ENCODE data around the gene DDIAS. TPM values are rescaled to one million over a fixed set of nuclear protein-coding genes. Genes with fewer than 3 reads are reported as not detected.
"Not testable (repeated sequence)": the region's sequence is repeated elsewhere in the genome, so short reads cannot be mapped to it uniquely, and the experiment has no call there.

The DDIAS gene
- total and polyA plus RNA-seq, 2 donors, result 0.84 to 7.8 TPM

DNA sequence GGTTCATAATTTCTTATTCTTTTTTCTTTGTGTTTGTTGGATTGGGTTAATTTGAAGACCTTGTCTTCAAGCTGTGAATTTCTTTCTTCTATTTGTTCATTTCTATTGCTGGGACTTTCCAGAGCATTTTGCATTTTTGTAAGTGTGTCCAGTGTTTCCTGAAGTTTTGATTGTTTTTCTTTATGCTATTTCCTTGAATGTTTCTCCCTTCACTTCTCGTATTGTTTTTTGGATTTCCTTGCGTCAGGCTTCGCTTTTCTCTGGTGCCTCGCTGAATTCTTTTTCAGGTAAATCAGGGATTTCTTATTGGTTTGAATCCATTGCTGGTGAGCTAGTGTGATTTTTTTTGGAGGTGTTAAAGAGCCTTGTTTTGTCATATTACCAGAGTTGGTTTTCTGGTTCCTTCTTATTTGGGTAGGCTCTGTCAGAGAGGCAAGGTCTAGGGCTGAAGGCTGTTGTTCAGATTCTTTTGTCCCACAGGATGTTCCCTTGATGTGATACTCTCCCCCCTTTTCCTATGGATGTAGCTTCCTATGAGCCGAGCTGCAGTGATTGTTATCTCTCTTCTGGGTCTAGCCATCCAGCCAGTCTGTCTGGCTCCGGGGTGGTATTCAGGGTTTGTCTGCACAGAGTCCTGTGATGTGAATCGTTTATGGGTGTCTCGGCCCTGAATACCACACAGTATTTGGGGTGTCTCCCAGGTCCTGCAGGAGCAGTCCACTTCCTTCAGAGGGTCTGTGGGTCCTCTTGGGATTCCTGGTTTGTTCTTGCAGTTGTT is 21.0 kb downstream of the DDIAS start:
- not testable (repeated sequence) for H3K4me3 ChIP-seq (ENCODE audit: low read depth, low read length); DNase-seq (ENCODE audit: extremely low spot score); H3K27ac ChIP-seq (ENCODE audit: low read depth); H3K4me1 ChIP-seq (ENCODE audit: insufficient read depth); H3K36me3 ChIP-seq (ENCODE audit: insufficient read depth)
- 58% methylated on average over 8 of the region's 8 CpGs for WGBS

DNA sequence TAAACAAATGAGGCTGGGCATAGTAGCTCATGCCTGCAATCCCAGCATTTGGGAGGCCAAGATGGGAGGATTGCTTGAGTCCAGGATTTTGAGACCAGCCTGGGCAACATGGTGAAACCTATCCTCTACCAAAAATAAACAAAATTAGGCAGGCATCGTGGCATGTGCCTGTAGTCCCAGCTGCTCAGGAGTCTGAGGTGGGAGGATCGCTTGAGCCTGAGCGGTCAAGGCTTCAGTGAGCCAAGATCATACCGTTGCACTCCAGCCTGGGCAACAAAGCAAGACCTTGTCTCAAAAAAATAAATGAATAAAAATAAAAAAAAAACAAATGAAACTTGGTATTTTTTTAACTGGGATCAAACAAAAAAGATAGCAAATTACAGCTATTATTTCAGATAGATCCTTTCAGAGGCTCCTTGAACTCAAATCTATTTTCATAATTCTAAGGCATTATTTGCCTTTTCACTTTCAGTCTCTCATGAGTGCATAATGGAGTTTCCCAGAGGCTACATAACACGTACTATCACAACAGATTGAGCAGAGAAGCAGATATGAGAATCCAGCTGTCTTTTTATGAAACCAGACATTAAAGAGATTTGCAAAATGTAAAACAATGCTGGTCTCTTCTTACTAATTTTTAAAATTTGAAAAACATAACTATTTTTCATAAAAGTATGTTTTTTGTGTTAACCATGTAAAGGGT is 23.1 kb downstream of the DDIAS start:
- 92% methylated on average over 5 of the region's 5 CpGs for WGBS
- DNase-seq (ENCODE audit: extremely low spot score), result no peak
- no peak overlapping the region for H3K4me3 ChIP-seq (ENCODE audit: low read depth, low read length)
- H3K27ac ChIP-seq (ENCODE audit: low read depth), result no peak overlapping the region
- no peaks in the 10 kb centered on the region for H3K36me3 ChIP-seq (ENCODE audit: insufficient read depth)
- H3K4me1 ChIP-seq (ENCODE audit: insufficient read depth), result no peaks in the 10 kb centered on the region

DNA sequence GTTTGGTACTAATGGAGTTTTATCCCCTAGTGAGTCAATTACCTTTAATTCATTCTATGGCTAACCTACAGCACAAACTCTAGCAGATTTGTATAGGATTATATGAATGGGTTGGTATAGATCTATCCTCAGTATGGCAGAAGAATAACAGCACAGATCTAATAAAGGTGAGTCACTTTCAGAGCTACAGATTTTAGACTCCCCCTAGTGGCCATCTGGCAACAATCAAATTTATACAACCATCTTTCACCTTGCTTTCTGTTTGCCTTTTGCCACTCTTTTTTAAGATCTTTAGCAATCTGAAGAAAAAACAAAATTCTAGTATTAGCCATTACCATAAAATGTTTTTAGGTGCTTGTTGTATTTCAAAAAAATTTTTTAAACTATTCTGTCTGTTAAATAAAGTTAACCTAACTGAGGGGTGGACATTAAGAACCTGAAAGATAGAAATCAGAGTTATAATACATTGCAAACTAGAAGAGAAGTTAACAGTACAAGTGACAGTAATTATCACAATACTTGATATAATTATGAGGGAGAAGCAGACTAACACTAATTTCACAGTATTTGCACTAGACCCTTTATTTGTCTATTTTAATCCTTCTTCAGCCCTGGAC is 25.8 kb downstream of the DDIAS start:
- no peak for DNase-seq (ENCODE audit: extremely low spot score)
- no peaks in the 10 kb centered on the region for H3K4me1 ChIP-seq (ENCODE audit: insufficient read depth)
- H3K36me3 ChIP-seq (ENCODE audit: insufficient read depth), result no peaks in the 10 kb centered on the region
- H3K4me3 ChIP-seq (ENCODE audit: low read depth, low read length), result no peak overlapping the region
- no peak overlapping the region for H3K27ac ChIP-seq (ENCODE audit: low read depth)

DNA sequence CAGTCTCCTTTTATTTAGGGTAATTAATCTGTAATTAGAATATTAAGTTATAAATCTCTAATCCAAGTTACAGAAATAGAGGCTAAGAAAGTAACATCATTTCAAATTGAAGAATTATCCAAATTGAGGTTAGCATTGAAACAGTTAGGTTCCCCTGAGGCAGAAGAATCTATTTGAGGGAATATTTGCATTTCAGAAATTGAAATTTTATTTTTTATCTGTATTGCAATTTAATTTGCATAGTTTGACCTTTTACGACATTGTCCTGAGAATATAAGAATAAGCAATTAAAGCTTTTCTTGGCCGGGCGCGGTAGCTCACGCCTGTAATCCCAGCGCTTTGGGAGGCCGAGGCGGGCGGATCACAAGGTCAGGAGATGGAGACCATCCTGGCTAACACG is 27.6 kb downstream of the DDIAS start:
- no peak overlapping the region for H3K4me3 ChIP-seq (ENCODE audit: low read depth, low read length)
- no peak overlapping the region for H3K27ac ChIP-seq (ENCODE audit: low read depth)
- 95% methylated on average over 10 of the region's 10 CpGs for WGBS
- no peaks in the 10 kb centered on the region for H3K4me1 ChIP-seq (ENCODE audit: insufficient read depth)
- H3K36me3 ChIP-seq (ENCODE audit: insufficient read depth), result no peaks in the 10 kb centered on the region
- no peak for DNase-seq (ENCODE audit: extremely low spot score)

DNA sequence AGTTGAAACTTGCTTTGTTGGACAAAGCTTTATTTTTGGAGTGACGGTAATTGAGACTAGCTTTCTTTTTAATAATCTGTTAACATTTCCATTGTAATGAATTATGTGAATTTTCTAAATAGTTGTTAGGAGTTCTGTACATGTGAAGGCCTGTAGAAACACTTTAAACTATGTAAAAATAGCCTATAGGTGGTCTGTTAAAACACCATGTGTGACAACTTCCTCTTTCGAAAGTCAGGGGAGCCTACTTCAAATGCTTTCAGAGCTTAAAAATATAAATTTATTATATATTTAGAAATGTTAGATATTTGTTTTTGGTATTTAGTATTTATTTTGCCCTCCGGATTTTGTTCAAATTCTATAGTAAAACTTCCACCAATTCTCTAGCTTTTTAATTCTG is 28.7 kb downstream of the DDIAS start:
- WGBS, result 75% methylated on average over 3 of the region's 3 CpGs
- DNase-seq (ENCODE audit: extremely low spot score), result no peak
- no peak overlapping the region for H3K4me3 ChIP-seq (ENCODE audit: low read depth, low read length)
- no peak overlapping the region for H3K27ac ChIP-seq (ENCODE audit: low read depth)
- H3K4me1 ChIP-seq (ENCODE audit: insufficient read depth), result no peaks in the 10 kb centered on the region
- H3K36me3 ChIP-seq (ENCODE audit: insufficient read depth), result no peaks in the 10 kb centered on the region

DNA sequence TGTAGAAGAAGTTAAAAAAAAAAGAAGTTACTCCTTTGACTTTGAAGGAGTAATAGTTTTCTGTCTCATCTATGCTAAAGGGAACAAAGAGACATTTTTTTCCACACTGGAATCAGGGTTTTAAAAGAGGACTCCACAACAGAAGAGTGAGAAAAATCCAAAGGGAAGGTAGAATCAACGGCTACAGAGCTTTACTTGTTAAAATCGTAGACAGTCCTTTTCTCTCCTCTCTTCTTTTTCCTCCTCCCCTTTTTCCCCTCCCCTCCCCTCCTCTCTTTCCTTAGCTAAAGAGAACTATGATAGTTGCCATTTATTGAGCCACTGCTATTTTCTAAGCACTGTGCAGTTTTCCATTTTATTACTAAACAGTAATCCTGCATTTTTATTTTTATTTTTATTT is 29.2 kb downstream of the DDIAS start:
- no peaks in the 10 kb centered on the region for H3K4me1 ChIP-seq (ENCODE audit: insufficient read depth)
- 67% methylated on average over 2 of the region's 2 CpGs for WGBS
- DNase-seq (ENCODE audit: extremely low spot score), result no peak
- no peak overlapping the region for H3K4me3 ChIP-seq (ENCODE audit: low read depth, low read length)
- H3K36me3 ChIP-seq (ENCODE audit: insufficient read depth), result no peaks in the 10 kb centered on the region
- H3K27ac ChIP-seq (ENCODE audit: low read depth), result no peak overlapping the region

DNA sequence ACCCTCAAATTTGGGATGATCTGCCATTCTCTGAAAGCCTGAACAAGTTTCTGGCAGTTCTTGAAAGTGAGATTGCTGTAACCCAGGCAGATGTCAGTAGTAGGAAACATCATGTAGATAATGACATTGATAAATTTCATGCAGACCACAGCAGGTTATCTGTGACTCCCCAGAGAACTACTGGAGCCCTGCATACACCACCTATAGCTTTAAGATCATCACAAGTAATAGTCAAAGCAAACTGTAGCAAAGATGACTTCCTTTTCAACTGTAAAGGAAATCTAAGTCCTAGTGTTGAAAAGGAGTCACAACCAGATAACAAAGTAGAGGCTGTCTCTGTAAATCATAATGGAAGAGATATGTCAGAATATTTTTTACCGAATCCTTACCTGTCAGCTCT is 31.0 kb downstream of the DDIAS start:
- H3K36me3 ChIP-seq (ENCODE audit: insufficient read depth), result no peaks in the 10 kb centered on the region
- H3K4me3 ChIP-seq (ENCODE audit: low read depth, low read length), result no peak overlapping the region
- no peak overlapping the region for H3K27ac ChIP-seq (ENCODE audit: low read depth)
- no peak for DNase-seq (ENCODE audit: extremely low spot score)
- WGBS, result 93% methylated on average over 1 of the region's 1 CpG
- no peaks in the 10 kb centered on the region for H3K4me1 ChIP-seq (ENCODE audit: insufficient read depth)

DNA sequence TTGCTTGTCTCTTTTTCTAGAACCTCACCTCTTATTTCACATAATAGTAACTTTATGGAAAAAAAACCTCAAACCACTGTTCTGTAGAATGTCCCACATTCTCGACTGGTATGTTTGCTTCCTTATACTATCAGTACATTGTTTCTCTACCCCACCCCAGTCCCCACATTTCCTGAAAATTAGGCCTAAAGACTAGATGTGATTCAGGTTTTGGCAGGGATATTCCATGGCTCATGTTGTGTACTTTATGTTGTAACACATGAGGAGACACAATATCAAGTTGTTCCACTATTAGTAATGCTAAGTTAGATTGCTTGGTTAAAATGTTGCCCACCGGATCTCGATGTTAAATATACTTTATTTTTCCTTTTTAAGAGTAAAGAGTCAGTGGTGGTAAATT is 34.7 kb downstream of the DDIAS start:
- 90% methylated on average over 3 of the region's 3 CpGs for WGBS
- H3K4me3 ChIP-seq (ENCODE audit: low read depth, low read length), result no peak overlapping the region

DNA sequence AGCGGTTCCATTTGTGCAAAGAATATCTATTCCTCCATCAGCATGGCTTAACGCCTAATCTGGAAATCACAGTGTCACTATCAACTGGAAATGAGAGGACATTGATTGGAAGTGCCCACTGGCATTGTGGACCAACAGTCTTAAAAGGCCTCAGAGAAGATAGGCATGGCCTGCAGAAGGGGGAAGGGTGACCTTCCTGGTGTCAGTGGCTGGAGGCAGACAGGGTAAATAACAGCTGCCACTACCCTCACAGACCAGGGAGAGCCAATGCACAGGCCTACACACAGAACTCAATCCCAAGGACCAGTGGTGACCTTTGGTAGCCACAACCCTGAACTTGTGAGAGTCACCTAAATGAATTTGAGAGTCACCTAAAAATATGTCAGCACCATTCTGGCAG is 36.0 kb downstream of the DDIAS start:
- Histone ChIP-seq H3K27ac (ENCODE audit: low read depth) (no peak overlapping the region), H3K4me3 (ENCODE audit: low read depth, low read length) (no peak overlapping the region), H3K36me3 (ENCODE audit: insufficient read depth) (no peaks in the 10 kb centered on the region), H3K4me1 (ENCODE audit: insufficient read depth) (no peaks in the 10 kb centered on the region)
- DNase-seq (ENCODE audit: extremely low spot score), result no peak
- 96% methylated on average over 2 of the region's 2 CpGs for whole genome bisulfite sequencing

More for the DNA sequence above, 34.7 kb downstream of the DDIAS start:
- H3K36me3 ChIP-seq (ENCODE audit: insufficient read depth), result no peaks in the 10 kb centered on the region
- H3K4me1 ChIP-seq (ENCODE audit: insufficient read depth), result no peaks in the 10 kb centered on the region
- no peak overlapping the region for H3K27ac ChIP-seq (ENCODE audit: low read depth)
- no peak for DNase-seq (ENCODE audit: extremely low spot score)

DNA sequence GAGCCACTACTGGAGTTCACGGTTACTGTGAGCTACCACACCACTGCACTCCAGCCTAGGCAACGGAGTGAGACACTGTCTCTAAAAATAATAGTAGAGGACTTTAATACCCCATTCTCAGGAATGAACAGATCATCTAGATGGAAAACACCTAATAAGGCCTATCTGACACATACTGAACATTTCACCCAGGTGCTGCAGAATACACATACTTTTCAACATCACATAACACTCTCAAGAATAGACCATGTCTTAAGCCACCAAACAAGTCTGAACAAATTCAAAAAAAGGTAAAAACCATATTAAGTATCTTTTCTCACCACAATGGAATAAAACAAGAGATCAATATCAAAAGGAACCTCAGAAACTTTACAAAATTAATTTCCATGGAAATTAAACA is 37.9 kb downstream of the DDIAS start:
- Histone ChIP-seq H3K4me3 (ENCODE audit: low read depth, low read length) (no peak overlapping the region), H3K27ac (ENCODE audit: low read depth) (no peak overlapping the region), H3K4me1 (ENCODE audit: insufficient read depth) (no peaks in the 10 kb centered on the region), H3K36me3 (ENCODE audit: insufficient read depth) (no peaks in the 10 kb centered on the region)
- no peak for DNase-seq (ENCODE audit: extremely low spot score)
- 98% methylated on average over 2 of the region's 2 CpGs for WGBS

DNA sequence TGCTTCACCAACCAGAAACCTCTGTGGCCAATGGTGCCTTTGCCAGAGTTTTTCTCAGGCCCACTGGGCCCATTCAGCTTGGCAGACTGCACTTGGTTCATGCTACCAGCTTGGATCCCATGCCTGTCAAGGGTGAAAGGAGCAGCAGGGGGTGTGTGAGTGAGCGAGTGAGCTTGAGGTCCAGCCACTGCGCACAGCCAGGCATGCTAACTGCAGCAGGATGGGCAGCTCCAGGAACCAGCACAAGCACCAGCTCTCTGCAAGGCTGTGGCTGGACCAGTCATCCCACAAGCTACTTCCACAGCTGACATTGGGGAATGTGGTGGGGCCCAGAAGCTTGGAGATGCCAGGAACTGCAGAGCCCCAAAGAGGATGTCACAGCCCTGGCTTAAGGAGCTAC is 40.8 kb downstream of the DDIAS start:
- Histone ChIP-seq H3K4me3 (ENCODE audit: low read depth, low read length) (no peak overlapping the region), H3K4me1 (ENCODE audit: insufficient read depth) (no peaks in the 10 kb centered on the region), H3K27ac (ENCODE audit: low read depth) (no peak overlapping the region), H3K36me3 (ENCODE audit: insufficient read depth) (no peaks in the 10 kb centered on the region)
- 96% methylated on average over 2 of the region's 2 CpGs for WGBS
- DNase-seq (ENCODE audit: extremely low spot score), result no peak

DNA sequence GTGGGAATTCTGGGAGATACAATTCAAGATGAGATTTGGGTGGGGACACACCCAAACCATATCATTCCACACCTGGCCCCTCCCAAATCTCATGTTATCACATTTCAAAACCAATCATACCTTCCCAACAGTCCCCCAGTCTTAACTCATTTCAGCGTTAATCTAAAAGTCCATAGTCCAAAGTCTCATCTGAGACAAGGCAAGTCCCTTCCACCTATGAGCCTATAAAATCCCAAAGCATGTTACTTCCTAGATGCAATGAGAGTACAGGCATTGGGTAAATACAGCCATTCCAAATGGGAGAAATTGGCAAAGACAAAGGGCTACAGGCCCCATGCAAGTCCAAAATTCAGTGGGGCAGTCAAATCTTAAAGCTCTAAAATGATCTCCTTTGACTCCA is 41.9 kb downstream of the DDIAS start:
- not testable (repeated sequence) for H3K4me1 ChIP-seq (ENCODE audit: insufficient read depth); H3K36me3 ChIP-seq (ENCODE audit: insufficient read depth); H3K4me3 ChIP-seq (ENCODE audit: low read depth, low read length); DNase-seq (ENCODE audit: extremely low spot score); H3K27ac ChIP-seq (ENCODE audit: low read depth)
- WGBS, result 98% methylated on average over 1 of the region's 1 CpG

DNA sequence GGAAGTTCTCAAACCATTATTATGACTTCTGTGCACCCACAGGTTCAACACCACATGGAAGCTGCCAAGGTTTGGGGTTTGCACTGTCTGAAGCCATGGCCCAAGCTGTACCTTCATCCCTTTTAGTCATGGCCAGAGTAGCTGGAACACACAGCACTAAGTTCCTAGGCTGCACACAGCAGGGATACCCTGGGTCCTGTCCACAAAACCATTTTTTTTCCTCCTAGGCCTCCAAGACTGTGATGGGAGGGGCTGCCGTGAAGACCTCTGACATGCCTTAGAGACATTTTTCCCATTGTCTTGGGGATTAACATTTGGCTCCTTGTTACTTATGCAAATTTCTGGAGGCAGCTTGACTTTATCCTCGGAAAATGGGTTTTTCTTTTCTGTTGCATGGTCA is 42.7 kb downstream of the DDIAS start:
- Histone ChIP-seq H3K4me1 (ENCODE audit: insufficient read depth) (no peaks in the 10 kb centered on the region), H3K36me3 (ENCODE audit: insufficient read depth) (no peaks in the 10 kb centered on the region), H3K4me3 (ENCODE audit: low read depth, low read length) (no peak overlapping the region), H3K27ac (ENCODE audit: low read depth) (no peak overlapping the region)
- WGBS, result 83% methylated on average over 2 of the region's 2 CpGs
- no peak for DNase-seq (ENCODE audit: extremely low spot score)

DNA sequence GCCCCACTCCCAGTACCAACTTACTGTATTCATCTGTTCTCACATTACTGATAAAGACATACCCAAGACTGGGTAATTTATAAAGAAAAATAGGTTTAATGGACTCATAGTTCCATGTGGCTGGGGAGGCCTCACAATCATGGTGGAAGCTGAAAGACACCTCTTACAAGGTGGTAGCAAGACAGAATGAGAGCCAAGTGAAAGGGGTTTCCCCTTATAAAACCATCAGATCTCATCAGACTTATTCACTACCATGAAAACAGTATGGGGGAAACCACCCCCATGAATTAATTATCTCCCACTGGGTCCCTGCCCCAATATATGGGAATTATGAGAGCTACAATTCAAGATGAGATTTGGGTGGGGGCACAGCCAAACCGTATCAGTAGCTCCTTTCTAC is 43.5 kb downstream of the DDIAS start:
- H3K36me3 ChIP-seq (ENCODE audit: insufficient read depth); H3K4me1 ChIP-seq (ENCODE audit: insufficient read depth); H3K4me3 ChIP-seq (ENCODE audit: low read depth, low read length); H3K27ac ChIP-seq (ENCODE audit: low read depth); DNase-seq (ENCODE audit: extremely low spot score): not testable (repeated sequence)
- WGBS, result 80% methylated on average over 1 of the region's 1 CpG

All from urinary bladder (tissue), 4 donors.